Endothelial cell of umbilical vein (primary cell): ENCODE results near the gene SLC7A4. TPM values are rescaled to one million over a fixed set of nuclear protein-coding genes. Genes with fewer than 3 reads are reported as not detected.

Experiments used
- BruUV-seq: library from RNA; stranded (reverse); fragments of 400-500 nt; replicated peaks from 2 replicates; lab custom pipeline; 2021; lab: Mats Ljungman, UMichigan
- CTCF ChIA-PET: fragments of 300-600, 350-600 bp; sonication (Branson Sonifier 250); formaldehyde crosslinking; loops from one replicate; lab custom pipeline; 2021; ENCODE audit warnings: antibody characterized with exemption, inconsistent platforms; lab: Charles Lee
- POLR2A ChIA-PET: fragments of 300-600, 350-600 bp; sonication (Branson Sonifier 250); formaldehyde crosslinking; loops from one replicate; lab custom pipeline; 2021; ENCODE audit warnings: antibody characterized with exemption, inconsistent platforms; lab: Charles Lee
- DNase-seq: peaks from one replicate; pipeline ENCODE4 v3.0.0-alpha.2; 2011; ENCODE audit warnings: low read depth, low spot score
- FAIRE-seq: peaks from 2 replicates; lab custom pipeline; 2011; peaks lifted over from hg19 to GRCh38; lab: Jason Lieb, UNC
- H2AFZ ChIP-seq: 2 replicates; pipeline ENCODE4 v1.6.0; 2012; ENCODE audit warnings: low read depth, low read length, control low read depth, inconsistent platforms
- H3K27ac ChIP-seq: 2 replicates; pipeline ENCODE4 v1.5.1; 2011; ENCODE audit warnings: low read depth, mild to moderate bottlenecking, control low read depth, low read length, moderate library complexity; ENCODE audit not compliant: insufficient read depth
- H3K27me3 ChIP-seq, 2 experiments: 2 replicates each; pipeline versions ENCODE4 v1.6.0 to v1.6.1; 2011; ENCODE audit warnings: low read length in 2 of 2, mixed read lengths in 1 of 2; ENCODE audit not compliant: control insufficient read depth in 2 of 2, insufficient read depth in 2 of 2
- H3K36me3 ChIP-seq, 2 experiments: 2 replicates in 1 of 2; 3 replicates in 1 of 2; pipeline ENCODE4 v1.5.1; 2011; ENCODE audit warnings: low read length in 2 of 2, mild to moderate bottlenecking in 1 of 2, moderate library complexity in 1 of 2; ENCODE audit not compliant: control insufficient read depth in 2 of 2, insufficient read depth in 2 of 2; ENCODE audit errors: extremely low read depth in 1 of 2
- H3K4me1 ChIP-seq: 3 replicates; pipeline ENCODE4 v1.5.1; 2011; ENCODE audit warnings: mild to moderate bottlenecking, low read length; ENCODE audit not compliant: control insufficient read depth, insufficient read depth; ENCODE audit errors: extremely low read depth
- H3K4me2 ChIP-seq: 2 replicates; pipeline ENCODE4 v1.6.1; 2011; ENCODE audit warnings: low read length, control low read depth, mixed read lengths; ENCODE audit not compliant: insufficient read depth
- H3K4me3 ChIP-seq, 3 experiments: fragments of 200-600 bp in 1 of 3; sonication (generic), shearing (Covaris generic) in 1 of 3; replicated peaks in 1 of 3; 2 replicates each; pipeline ENCODE4 v1.5.1; 2011 to 2016; ENCODE audit warnings: control low read depth in 3 of 3, low read length in 3 of 3, mild to moderate bottlenecking in 2 of 3, inconsistent platforms in 1 of 3, low read depth in 1 of 3, moderate library complexity in 1 of 3; ENCODE audit not compliant: insufficient read depth in 1 of 3
- H3K79me2 ChIP-seq: 2 replicates; pipeline ENCODE4 v1.6.0; 2012; ENCODE audit warnings: low read length, inconsistent platforms; ENCODE audit not compliant: control insufficient read depth, insufficient read depth
- H3K9ac ChIP-seq: replicated peaks from 2 replicates; pipeline ENCODE3; 2011; ENCODE audit warnings: low read length, control low read depth; ENCODE audit not compliant: insufficient read depth; ENCODE audit errors: extremely low read depth
- H3K9me1 ChIP-seq: replicated peaks from 3 replicates; pipeline ENCODE4 v1.6.0; 2011; ENCODE audit warnings: mild to moderate bottlenecking, low read length; ENCODE audit not compliant: control insufficient read depth, insufficient read depth; ENCODE audit errors: extremely low read depth
- H3K9me3 ChIP-seq: replicated peaks from 2 replicates; pipeline ENCODE4 v1.5.1; 2012; ENCODE audit warnings: low read length, inconsistent platforms; ENCODE audit not compliant: control insufficient read depth, insufficient read depth
- H4K20me1 ChIP-seq: replicated peaks from 2 replicates; pipeline ENCODE3; 2011; ENCODE audit warnings: mild to moderate bottlenecking, low read length; ENCODE audit not compliant: control insufficient read depth, insufficient read depth; ENCODE audit errors: extremely low read depth
- EZH2 ChIP-seq: IDR thresholded peaks from 2 replicates; pipeline ENCODE4 v1.6.1; 2012; ENCODE audit warnings: borderline replicate concordance, low read depth, mild to moderate bottlenecking, moderate library complexity, low read length, inconsistent platforms; ENCODE audit not compliant: severe bottlenecking
- FOS ChIP-seq: IDR thresholded peaks from 2 replicates; pipeline ENCODE4 v1.6.1; 2011; ENCODE audit warnings: mild to moderate bottlenecking, low read length, moderate library complexity, borderline replicate concordance; ENCODE audit not compliant: insufficient read depth
- GATA2 ChIP-seq: IDR thresholded peaks from 2 replicates; pipeline ENCODE4 v1.7.0; 2011; ENCODE audit warnings: low read depth, mild to moderate bottlenecking, moderate library complexity, mixed read lengths, low read length; ENCODE audit not compliant: insufficient read length, insufficient read depth
- JUN ChIP-seq: IDR thresholded peaks from 2 replicates; pipeline ENCODE4 v1.6.1; 2011; ENCODE audit warnings: borderline replicate concordance, low read depth; ENCODE audit not compliant: insufficient read length, insufficient read depth
- MYC ChIP-seq: IDR thresholded peaks from one replicate; pipeline ENCODE4 v1.6.1; 2011; ENCODE audit warnings: mild to moderate bottlenecking, low read depth, low read length
- POLR2A ChIP-seq: IDR thresholded peaks from 2 replicates; pipeline ENCODE4 v1.6.1; 2012; ENCODE audit warnings: low read depth, mild to moderate bottlenecking, control low read depth, low read length
- POLR2AphosphoS5 ChIP-seq: IDR thresholded peaks from 2 replicates; pipeline ENCODE4 v1.6.1; 2012; ENCODE audit warnings: low read depth, mild to moderate bottlenecking, control low read depth, low read length, moderate library complexity; ENCODE audit not compliant: insufficient read depth
- dilution Hi-C: fragments of 300-500 bp; cut with MboI; formaldehyde crosslinking; loops from one replicate; pipeline ENCODE4 v1.15.0; 2019; ENCODE audit warnings: low sequenced_read_pairs; ENCODE audit not compliant: extremely low pct_ligation_motif_present
- intact Hi-C: fragments of 100-400 bp; cut with micrococcal nuclease; formaldehyde crosslinking; loops from one replicate; pipeline ENCODE4 v1.10.0; 2022
- polyA plus RNA-seq, 4 experiments: library from polyadenylated mRNA; depleted of rRNA in 3 of 4; stranded (reverse) in 3 of 4; unstranded in 1 of 4; fragments of >200 nt; gene quantifications; 2 replicates each; pipeline versions ENCODE4 v1.2.1 to v1.2.3, GENCODE V29; 2011 to 2012; ENCODE audit warnings: missing spikeins in 1 of 4
- total RNA-seq: library from RNA; stranded (reverse); gene quantifications from 2 replicates; pipeline ENCODE4 v1.2.3, GENCODE V29; 2021
- TF ChIP-seq, protein P1 (sequence below): IDR thresholded peaks from 2 replicates; pipeline ENCODE4 v1.6.1; 2011; ENCODE audit not compliant: insufficient read depth, insufficient read length
- TF ChIP-seq, protein P2 (sequence below), 2 donors: IDR thresholded peaks; 1 replicate in 1 of 2; 2 replicates in 1 of 2; pipeline ENCODE4 v1.5.1; 2011; ENCODE audit warnings: low read length in 2 of 2, mild to moderate bottlenecking in 2 of 2, moderate library complexity in 2 of 2, control low read depth in 1 of 2, inconsistent platforms in 1 of 2, low read depth in 1 of 2; ENCODE audit not compliant: insufficient read depth in 1 of 2; ENCODE audit errors: extremely low read depth in 1 of 2

Gene SLC7A4
- total and polyA plus RNA-seq, 2 donors (not counting 3 experiments of a cell fraction or from before 2014, with no cell fraction given) = not detected

DNA sequence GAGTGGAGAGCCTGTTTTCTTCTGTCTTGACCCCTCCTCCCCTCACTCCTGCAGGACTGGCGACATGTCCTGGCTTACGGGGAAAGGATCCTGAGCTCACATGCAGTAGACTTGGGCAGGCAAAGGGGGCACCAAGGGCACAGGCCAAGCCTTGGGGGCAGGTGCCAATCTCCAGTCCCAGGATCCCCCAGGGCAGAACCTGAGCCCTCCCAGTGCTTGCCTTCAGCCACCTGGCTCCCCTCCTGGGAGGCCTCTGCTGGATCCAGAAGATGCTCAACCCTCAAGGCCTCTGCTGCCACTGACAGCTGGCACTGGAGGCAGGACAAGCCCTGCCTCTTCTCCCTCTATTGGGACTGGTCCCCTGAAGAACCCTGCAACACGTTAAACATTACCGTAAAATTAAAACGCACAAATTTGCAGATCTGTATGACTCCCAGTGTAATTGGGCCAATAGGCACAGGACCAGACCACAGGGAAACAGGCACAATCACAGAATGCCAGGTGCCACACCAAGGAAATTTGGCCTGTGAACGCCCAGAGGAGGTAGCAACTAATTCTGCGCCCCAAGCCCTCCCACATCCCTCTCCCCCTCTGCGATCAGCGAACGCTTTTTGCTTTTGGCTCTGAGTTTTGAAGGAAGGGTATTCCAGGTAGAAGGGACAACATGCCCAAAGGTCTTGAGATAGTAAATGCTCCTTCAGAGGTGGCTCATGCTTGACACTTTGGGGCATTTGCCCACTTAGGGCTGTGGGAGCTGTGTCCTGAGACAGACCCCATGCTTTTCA is 51.2 kb downstream of the SLC7A4 start:
- Histone ChIP-seq H3K27me3 (no peaks in the 10 kb centered on the region), H3K9ac (peak overlapping the region; percentile 70), H3K9me3 (peaks cover 5% of the 10 kb centered on the region), H3K36me3 (peaks cover 0 to 8% of the 10 kb centered on the region in 2 experiments), H3K4me2 (peak overlapping the region; percentile 78), H3K4me3 (peak overlapping the region; percentile 30 to 92 (median 65)), H3K4me1 (peaks cover 17% of the 10 kb centered on the region), H3K9me1 (no peaks in the 10 kb centered on the region), H4K20me1 (no peaks in the 10 kb centered on the region), H2AFZ (peak overlapping the region; percentile 92), H3K79me2 (peaks cover 17% of the 10 kb centered on the region), H3K27ac (peak overlapping the region; percentile 62)
- ChIA-PET POLR2A (interaction anchor here (1.0 to 1.5 kb wide), 3 partner anchors 9 to 64 kb away, joined by 3 to 6 read pairs (median 5); partner anchors contain the start of gene CRKL), CTCF (interaction anchor here (1.1 to 2.5 kb wide), 6 partner anchors 8 to 96 kb away, joined by 3 to 31 read pairs (median 14); partner anchors contain the start of gene THAP7)
- FAIRE-seq (peak; percentile 4), DNase-seq (no peak)
- intact Hi-C loops (no loop called here), dilution Hi-C loops (no loop called here)
- no peak for TF ChIP-seq MYC
- TF ChIP-seq EZH2 = no peak
- TF ChIP-seq, protein P1, sequence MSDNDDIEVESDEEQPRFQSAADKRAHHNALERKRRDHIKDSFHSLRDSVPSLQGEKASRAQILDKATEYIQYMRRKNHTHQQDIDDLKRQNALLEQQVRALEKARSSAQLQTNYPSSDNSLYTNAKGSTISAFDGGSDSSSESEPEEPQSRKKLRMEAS = no peak
- TF ChIP-seq FOS = no peak
- TF ChIP-seq, protein P2, sequence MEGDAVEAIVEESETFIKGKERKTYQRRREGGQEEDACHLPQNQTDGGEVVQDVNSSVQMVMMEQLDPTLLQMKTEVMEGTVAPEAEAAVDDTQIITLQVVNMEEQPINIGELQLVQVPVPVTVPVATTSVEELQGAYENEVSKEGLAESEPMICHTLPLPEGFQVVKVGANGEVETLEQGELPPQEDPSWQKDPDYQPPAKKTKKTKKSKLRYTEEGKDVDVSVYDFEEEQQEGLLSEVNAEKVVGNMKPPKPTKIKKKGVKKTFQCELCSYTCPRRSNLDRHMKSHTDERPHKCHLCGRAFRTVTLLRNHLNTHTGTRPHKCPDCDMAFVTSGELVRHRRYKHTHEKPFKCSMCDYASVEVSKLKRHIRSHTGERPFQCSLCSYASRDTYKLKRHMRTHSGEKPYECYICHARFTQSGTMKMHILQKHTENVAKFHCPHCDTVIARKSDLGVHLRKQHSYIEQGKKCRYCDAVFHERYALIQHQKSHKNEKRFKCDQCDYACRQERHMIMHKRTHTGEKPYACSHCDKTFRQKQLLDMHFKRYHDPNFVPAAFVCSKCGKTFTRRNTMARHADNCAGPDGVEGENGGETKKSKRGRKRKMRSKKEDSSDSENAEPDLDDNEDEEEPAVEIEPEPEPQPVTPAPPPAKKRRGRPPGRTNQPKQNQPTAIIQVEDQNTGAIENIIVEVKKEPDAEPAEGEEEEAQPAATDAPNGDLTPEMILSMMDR (IDR thresholded peaks at IDR 0.05; ENCODE audit: extremely low read depth in 1 of 2, insufficient read depth in 1 of 2, low read depth in 1 of 2, low read length in 2 of 2) = no peak
- no peak for TF ChIP-seq POLR2AphosphoS5
- no peak for TF ChIP-seq JUN
- no peak for TF ChIP-seq GATA2
- no peak for TF ChIP-seq POLR2A
- no TSS peak for BruUV-seq
